MG63 (cell line): ENCODE measurements around the gene MS4A10. TPM values are rescaled to one million over a fixed set of nuclear protein-coding genes. Genes with fewer than 3 reads are reported as not detected.
"Not testable (repeated sequence)": the region's sequence is repeated elsewhere in the genome, so short reads cannot be mapped to it uniquely, and the experiment has no call there.

Experiments used
- DNase-seq: peaks from one replicate; pipeline ENCODE4 v3.0.0-alpha.2; 2020
- H3K27me3 ChIP-seq: fragments of 250-450 bp; sonication (Bioruptor Pico); 2 replicates; pipeline ENCODE4 v1.5.1; 2020; ENCODE audit warnings: mild to moderate bottlenecking, moderate library complexity
- H3K36me3 ChIP-seq: fragments of 250-450 bp; sonication (Bioruptor Pico); 2 replicates; pipeline ENCODE4 v1.5.1; 2020; ENCODE audit warnings: mild to moderate bottlenecking, moderate library complexity
- H3K4me3 ChIP-seq: fragments of 250-450 bp; sonication (Bioruptor Pico); 2 replicates; pipeline ENCODE4 v1.5.1; 2020; ENCODE audit warnings: mild to moderate bottlenecking, moderate library complexity
- H3K9me3 ChIP-seq: fragments of 250-450 bp; sonication (Bioruptor Pico); 2 replicates; pipeline ENCODE4 v1.5.1; 2020; ENCODE audit warnings: mild to moderate bottlenecking, moderate library complexity
- total RNA-seq: library from RNA; depleted of rRNA; stranded (reverse); fragments of >200 nt; shearing (Covaris generic); gene quantifications from 2 replicates; pipeline ENCODE4 v1.2.3, GENCODE V29; 2014; ENCODE audit warnings: low replicate concordance

MS4A10 gene
- total RNA-seq, 1 experiment from 2014 or later: not detected

DNA sequence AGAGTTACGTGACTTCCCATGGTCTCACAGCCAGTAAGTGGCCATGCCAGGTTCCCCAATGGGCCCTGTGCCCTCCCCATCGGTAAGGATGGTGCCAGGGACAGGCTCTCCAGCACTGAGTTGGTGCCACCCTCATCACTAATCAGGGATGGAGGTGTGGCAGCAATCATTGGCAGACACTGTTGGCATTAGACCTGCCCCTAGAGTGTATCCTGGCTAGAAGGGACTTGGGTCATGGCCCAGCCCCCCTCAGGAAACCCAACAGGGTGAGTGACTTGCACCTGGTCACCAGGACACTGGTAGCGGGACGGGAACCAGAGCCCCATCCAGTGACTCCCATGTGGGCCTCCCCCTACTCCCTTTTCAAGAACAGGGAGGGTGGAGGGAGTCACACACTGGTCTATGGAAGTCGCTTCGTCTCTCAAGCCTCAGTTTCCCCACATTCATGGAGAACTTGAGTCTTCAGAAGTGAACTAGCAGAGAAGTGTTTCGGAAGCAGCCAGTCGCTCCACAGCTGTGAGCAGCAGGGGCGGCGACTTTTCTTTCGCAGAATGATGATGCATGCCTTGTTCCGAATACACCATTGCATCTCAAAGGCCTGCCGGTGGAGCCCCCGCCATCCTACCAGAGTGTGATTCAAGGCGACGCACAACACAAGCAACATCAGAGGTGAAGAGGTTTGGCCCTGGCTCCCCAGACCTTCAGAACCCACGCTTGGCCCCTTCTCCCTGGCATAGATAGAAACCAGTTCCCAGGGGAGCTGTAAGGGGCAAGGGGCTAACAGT lies 12.9 kb downstream of the MS4A10 start:
- Histone ChIP-seq H3K27me3 (peaks cover 2% of the 10 kb centered on the region; the same call in 1 of the 2 replicates), H3K9me3 (no peaks in the 10 kb centered on the region), H3K4me3 (no peak overlapping the region), H3K36me3 (no peaks in the 10 kb centered on the region)
- DNase-seq: no peak

DNA sequence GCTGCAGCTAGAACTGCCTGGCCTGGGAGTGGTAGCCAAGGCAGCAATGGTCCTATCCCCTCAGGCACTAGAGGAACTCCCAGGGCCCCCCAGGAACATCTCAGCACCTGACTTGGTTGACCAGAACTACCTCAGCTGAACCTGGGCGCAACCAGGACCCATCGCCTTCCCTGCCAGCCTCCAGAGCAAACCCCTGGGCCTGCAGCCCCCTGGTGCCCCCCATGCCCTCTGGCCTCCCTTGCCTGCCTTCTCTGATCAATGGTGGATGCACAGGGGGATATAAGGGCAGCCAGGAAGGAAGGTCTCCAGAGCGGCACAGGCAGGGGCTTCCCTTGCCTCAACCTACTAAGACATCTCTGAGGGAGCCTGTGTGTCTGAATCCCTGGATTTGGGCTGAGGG lies 13.5 kb downstream of the MS4A10 start:
- DNase-seq: no peak
- Histone ChIP-seq H3K27me3 (peaks cover 2% of the 10 kb centered on the region; the same call in 1 of the 2 replicates), H3K36me3 (no peaks in the 10 kb centered on the region), H3K4me3 (no peak overlapping the region), H3K9me3 (no peaks in the 10 kb centered on the region)

DNA sequence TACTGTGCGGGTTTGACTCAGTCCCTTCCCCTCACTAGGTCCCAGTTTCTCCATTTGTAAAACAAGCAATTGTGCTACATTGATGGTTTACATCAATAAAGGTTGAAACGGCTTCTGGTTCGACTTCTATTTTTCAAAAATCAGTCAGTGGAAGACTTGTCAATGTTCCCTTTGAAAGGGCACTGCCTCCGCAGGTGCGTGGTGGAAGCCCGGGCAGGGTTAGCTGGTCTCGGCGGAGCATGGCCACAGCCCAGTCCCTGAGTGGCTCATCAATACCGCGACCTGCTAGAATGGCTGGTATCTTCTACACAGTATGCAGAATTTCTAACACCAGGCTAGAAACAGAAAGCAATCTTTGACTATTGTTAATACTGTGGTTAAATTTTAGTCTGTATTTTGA lies 16.1 kb downstream of the MS4A10 start:
- no peak overlapping the region for H3K4me3 ChIP-seq
- H3K36me3 ChIP-seq: no peaks in the 10 kb centered on the region
- peaks cover 2% of the 10 kb centered on the region; the same call in 1 of the 2 replicates for H3K27me3 ChIP-seq
- H3K9me3 ChIP-seq: no peaks in the 10 kb centered on the region
- DNase-seq: no peak

DNA sequence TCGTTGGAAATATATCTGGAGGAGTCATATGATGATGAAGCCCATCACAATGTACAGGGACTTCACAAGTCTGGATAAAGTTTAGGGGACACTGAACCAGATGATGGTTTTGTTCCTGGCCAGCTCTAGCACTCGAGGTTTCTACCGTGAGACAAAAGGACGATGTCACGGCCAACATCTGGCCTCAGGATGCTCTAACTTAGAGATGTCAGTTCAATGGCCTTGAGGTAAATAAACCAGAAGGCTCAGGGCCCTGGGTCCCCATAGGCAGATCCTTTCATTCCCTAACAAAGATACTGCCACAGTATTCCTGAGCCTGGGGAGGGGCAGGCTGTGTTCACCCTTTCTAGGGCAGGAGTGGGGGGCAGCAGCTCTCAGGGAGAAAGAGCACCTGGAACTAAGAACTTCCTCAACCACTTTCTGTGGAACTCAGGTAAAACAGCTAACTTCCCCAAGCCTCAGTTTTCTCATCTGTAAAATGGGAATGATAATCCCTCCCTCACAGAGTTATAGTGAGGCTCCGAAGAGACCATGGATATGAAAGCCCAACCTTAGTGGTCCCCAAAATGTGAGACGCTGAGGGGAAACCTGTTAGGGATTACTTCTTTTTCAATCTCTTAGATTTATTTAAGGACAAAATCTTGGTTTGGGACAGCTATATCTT lies 18.3 kb downstream of the MS4A10 start:
- Histone ChIP-seq H3K27me3 (peaks cover 2% of the 10 kb centered on the region; the same call in 1 of the 2 replicates), H3K36me3 (no peaks in the 10 kb centered on the region), H3K4me3 (no peak overlapping the region), H3K9me3 (no peaks in the 10 kb centered on the region)
- no peak for DNase-seq

DNA sequence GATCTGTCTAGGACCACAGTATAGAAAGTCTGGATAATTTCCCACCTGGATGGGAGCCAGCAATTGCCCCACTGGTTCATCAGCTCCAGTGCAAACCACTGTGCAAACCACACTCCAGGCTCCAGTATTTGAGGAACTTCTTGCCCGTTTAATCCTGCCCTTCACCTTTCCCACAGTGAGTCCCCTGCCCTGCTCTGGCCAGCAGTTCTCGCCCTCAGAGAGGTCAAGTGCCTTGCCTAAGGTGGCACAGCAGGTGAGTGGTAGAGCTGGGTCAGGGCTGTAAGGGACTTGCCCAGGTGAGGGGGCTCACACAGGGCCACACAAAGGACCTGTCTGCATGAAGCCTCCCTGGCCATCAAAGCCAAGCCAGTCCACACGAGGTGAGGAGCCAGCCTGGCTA lies 24.1 kb downstream of the MS4A10 start:
- no peaks in the 10 kb centered on the region for H3K27me3 ChIP-seq
- no peaks in the 10 kb centered on the region for H3K36me3 ChIP-seq
- no peaks in the 10 kb centered on the region for H3K9me3 ChIP-seq
- DNase-seq: no peak
- H3K4me3 ChIP-seq: no peak overlapping the region

DNA sequence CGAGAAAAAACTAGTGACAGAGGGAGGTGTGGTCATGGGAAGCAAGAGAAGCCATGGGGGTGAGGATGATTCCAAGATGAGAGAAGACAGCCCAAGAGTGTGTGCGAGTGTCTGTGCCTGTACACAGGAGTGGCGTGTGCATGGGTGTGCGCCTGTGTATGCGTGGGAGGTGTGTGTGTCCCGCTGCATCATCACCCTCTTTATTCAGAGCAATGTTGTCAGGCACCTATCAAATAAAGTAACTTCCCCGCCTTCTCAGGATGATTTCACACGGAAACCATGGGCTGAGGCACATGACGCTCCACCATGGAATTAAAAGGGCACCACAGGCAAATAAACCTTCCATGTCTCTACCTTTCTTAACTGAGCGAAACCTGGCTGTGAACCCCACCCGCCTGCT lies 24.6 kb downstream of the MS4A10 start:
- Histone ChIP-seq H3K4me3 (no peak overlapping the region), H3K27me3 (no peaks in the 10 kb centered on the region), H3K36me3 (no peaks in the 10 kb centered on the region), H3K9me3 (no peaks in the 10 kb centered on the region)
- no peak for DNase-seq

DNA sequence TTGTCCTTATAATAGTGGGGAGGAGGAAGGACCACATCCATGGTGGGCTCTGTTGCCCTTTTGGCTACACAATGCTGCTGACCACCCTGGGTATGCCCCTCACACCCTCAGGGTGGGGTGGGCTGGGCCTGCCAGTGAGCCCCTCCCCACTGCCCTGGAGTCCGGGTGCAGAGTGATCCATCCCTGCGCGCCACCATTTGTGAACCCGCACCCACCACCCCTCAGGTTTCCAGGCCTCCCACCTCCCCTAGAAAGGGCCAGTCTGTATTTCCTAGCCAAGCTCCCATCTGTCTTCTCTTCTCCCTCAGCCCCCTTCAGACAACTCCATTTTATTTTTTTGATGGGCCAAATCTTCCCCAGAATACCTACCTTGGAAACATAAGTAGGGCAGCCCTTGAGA lies 25.0 kb downstream of the MS4A10 start:
- H3K27me3 ChIP-seq: no peaks in the 10 kb centered on the region
- no peak overlapping the region for H3K4me3 ChIP-seq
- H3K36me3 ChIP-seq: no peaks in the 10 kb centered on the region
- no peak for DNase-seq
- H3K9me3 ChIP-seq: no peaks in the 10 kb centered on the region

DNA sequence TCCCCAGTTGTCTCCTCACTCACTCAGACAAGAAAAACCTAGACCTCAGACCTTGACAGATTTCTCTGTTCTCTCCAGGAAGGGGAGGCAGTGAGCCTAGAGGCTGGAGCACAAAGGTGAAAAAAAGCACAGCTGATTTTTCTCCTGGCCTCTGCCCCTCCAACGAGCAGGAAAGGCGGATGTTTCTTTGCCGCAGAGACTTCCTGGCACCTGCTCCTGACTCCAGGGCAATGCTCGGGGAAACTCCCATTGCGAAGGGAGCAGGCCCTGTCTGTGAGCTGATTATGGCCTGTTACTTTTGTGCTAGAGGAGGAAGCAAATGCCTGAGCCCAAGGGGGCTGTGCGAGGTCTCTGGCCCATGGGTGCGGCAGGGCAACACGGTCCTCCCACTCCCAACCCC lies 25.4 kb downstream of the MS4A10 start:
- Histone ChIP-seq H3K4me3 (no peak overlapping the region), H3K36me3 (no peaks in the 10 kb centered on the region), H3K27me3 (no peaks in the 10 kb centered on the region), H3K9me3 (no peaks in the 10 kb centered on the region)
- DNase-seq: no peak

DNA sequence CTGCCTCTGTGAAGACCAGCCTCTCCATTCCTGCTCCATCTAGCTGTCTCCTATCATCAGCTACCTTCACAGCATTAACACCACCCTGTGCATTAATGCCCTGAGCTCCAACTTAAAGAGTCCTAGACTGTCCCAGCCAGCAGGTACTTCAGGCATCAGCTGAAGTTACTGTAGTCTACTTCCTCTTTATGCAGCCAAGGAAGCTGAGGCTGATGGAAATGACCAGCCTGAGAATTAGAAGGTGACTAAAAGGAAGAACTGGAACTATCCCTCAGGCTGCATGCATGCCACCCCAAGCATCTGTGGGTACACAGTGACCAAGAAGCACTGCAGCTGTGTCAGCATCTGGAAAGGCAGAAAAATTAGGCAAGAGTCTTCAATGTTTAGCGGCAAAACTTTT lies 28.2 kb downstream of the MS4A10 start:
- H3K27me3 ChIP-seq: no peaks in the 10 kb centered on the region
- H3K9me3 ChIP-seq: peaks cover 10% of the 10 kb centered on the region
- no peak for DNase-seq
- H3K36me3 ChIP-seq: no peaks in the 10 kb centered on the region
- no peak overlapping the region for H3K4me3 ChIP-seq

DNA sequence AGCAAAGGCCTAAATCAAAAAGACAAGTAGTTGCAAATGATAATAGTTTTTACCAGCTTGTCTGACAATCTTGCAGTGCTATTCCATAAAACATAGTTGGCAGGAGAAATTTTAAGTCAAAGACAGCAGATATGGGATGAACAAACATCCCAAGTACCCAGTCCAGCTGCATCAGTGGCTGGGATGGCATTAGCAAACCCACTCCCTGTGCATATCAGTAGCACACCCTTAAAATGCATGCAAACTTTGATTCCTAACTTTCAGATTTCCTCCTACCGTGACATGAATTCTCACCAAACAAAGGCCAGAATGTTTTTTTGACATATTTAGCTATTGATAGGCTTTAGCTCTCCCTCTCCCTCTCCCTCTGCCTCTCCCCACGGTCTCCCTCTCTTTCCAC lies 29.0 kb downstream of the MS4A10 start:
- Histone ChIP-seq H3K36me3 (no peaks in the 10 kb centered on the region), H3K9me3 (peaks cover 10% of the 10 kb centered on the region), H3K27me3 (no peaks in the 10 kb centered on the region), H3K4me3 (no peak overlapping the region)
- DNase-seq: no peak

DNA sequence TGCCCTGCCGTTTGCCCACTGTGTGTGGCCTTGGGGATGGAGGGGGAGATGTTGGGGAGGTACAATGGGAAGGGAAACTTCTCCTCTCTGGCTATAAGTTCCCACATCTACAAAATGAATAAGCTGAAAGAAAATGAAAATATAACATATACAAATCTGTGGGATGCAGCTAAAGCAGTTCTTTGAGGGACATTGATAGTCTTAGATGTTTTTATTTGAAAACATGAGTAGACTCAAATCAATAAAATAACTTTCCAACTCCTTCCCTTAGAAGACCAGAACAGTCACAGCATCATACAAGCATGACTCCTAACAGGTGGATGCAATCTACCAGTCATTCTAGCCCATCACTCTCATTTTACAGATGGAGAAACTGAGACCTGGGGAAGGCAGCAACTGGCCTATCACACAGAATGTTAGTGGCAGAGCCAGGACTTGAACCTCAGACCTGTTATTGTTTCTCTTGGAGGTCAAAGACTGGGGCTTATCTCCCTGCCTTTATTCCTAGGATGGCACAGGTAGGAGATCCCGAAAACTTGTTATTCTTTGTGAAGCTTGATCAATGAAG lies 31.5 kb downstream of the MS4A10 start:
- no peak for DNase-seq
- Histone ChIP-seq H3K27me3 (no peaks in the 10 kb centered on the region), H3K4me3 (no peak overlapping the region)

DNA sequence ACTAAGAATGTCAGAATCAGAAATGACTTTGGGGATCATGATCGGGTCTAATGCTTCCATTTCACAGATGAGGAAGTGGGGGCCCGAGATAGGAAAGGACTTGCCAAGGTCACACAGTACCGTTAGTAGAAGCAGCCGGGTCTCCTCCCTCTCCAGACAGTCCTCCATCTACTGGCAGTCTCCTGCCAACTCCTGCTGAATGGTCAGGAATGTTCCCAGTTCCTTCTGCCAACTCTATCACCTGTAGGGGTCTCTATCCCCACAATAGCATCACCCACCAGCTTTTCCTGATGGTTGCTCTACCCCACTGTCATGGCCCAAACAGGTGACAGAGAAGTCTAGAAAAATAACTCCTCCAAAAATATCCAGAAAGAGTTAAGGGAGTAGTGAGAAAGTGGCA lies 32.9 kb downstream of the MS4A10 start:
- no peak for DNase-seq
- Histone ChIP-seq H3K36me3 (no peaks in the 10 kb centered on the region), H3K27me3 (no peaks in the 10 kb centered on the region), H3K9me3 (peaks cover 10% of the 10 kb centered on the region), H3K4me3 (no peak overlapping the region)

More for the DNA sequence above, 31.5 kb downstream of the MS4A10 start:
- Histone ChIP-seq H3K9me3 (peaks cover 10% of the 10 kb centered on the region), H3K36me3 (no peaks in the 10 kb centered on the region)

DNA sequence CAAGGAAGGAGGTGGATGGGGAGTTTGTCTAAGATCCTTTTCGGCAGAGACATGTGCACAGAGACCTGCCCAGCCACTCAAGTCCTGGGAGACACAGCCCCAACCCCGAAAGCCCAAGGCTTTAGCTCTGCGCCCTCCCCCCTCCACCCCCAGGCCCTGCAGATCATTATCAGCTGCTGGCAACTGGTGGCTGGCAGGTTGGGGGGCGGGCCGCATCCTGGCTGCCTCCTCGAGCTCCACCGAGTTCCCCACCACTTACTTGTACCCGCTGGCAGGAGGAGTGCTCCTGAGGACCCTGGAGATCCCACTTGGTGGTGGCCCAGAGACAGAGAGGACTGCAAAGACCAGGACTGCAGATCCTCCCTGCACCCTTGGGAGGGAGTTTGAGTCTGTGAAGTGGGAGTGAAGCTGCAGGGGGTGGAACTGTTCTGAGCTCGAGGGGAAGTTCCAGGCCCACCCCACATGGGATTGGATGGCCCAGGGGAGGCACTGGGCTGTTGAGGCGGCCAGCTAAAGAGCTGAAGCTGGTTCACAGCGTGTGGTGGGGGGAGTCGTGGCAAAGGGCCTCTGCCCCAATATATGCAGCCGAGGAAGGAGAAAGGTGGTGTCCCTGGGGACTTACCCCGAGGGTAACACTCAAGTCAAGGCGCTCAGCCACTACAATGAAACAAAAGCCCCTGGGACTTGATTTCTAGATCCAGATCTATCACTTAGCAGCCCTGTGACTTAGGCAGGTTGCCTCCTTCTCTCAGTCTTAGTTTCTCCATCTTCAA lies 36.9 kb downstream of the MS4A10 start:
- Histone ChIP-seq H3K36me3 (no peaks in the 10 kb centered on the region), H3K9me3 (peaks cover 3% of the 10 kb centered on the region; the same call in 1 of the 2 replicates), H3K4me3 (no peak overlapping the region), H3K27me3 (no peaks in the 10 kb centered on the region)
- DNase-seq: no peak

DNA sequence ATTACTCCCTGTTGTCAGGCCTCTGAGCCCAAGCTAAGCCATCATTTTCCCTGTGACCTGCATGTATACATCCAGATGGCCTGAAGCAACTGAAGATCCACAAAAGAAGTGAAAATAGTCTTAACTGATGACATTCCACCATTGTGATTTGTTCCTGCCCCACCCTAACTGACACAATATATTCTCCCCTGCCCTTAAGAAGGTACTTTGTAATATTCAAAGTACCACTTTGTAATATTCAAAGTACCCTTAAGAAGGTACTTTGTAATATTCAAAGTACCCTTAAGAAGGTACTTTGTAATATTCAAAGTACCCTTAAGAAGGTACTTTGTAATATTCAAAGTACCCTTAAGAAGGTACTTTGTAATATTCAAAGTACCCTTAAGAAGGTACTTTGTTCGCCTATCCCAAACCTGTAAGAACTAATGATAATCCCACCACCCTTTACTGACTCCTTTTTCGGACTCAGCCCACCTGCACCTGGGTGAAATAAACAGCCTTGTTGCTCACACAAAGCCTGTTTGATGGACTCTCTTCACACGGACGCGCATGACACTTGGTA lies 38.7 kb downstream of the MS4A10 start:
- DNase-seq, H3K27me3 ChIP-seq, H3K4me3 ChIP-seq, H3K9me3 ChIP-seq, H3K36me3 ChIP-seq: not testable (repeated sequence)

DNA sequence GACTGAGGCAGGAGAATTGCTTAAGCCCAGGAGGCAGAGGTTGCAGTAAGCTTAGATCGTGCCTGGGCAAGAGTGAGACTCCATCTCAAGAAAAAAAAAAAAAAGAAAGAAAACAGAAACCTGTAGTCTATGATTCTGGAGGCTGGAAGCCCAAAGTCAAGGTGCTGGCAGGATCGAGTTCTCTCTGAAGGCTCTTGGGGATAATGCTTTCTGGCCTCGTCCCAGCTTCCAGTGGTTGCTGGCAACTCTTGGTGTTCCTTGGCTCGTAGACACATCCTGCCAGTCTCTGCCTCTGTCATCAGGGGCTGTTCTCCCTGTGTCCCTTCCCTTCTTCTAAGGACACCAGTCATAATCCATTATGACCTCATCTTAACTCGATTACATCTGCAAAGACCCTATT lies 40.0 kb downstream of the MS4A10 start:
- H3K27me3 ChIP-seq: no peaks in the 10 kb centered on the region

DNA sequence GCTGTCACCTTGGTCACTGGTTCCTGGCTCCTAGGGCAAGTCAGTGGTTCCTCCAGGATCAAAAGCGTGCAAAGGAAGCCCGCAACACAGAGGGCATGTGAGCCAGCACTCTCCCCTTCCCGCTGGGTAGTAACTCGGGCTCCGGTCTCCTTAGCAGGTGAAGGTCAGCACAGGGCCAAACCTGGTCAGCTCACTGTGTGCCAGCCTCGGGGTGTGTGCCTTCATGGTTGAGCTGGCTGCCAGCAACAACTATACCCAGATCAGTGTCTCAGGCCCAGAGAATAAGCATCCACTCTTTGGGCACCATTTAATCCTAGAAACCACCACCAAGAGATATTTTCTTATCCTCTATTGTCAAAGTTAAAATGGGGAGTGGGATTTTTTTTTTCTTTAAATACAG lies 40.7 kb downstream of the MS4A10 start:
- H3K4me3 ChIP-seq: no peak overlapping the region
- H3K9me3 ChIP-seq: no peaks in the 10 kb centered on the region
- no peak for DNase-seq
- no peaks in the 10 kb centered on the region for H3K36me3 ChIP-seq
- no peaks in the 10 kb centered on the region for H3K27me3 ChIP-seq

More for the DNA sequence above, 40.0 kb downstream of the MS4A10 start:
- DNase-seq: no peak
- no peaks in the 10 kb centered on the region for H3K36me3 ChIP-seq
- no peak overlapping the region for H3K4me3 ChIP-seq
- no peaks in the 10 kb centered on the region for H3K9me3 ChIP-seq
